Osteoblast (primary cell): ENCODE data around the gene CAB39L. TPM values are rescaled to one million over a fixed set of nuclear protein-coding genes. Genes with fewer than 3 reads are reported as not detected.

Source experiments
- DNase-seq: peaks from one replicate; pipeline ENCODE4 v3.0.0; 2011; ENCODE audit warnings: low spot score, mixed read lengths; ENCODE audit not compliant: insufficient read length; ENCODE audit errors: missing footprints
- H2AFZ ChIP-seq: 2 replicates; pipeline ENCODE4 v1.6.0; 2011; ENCODE audit warnings: mild to moderate bottlenecking, low read length
- H3K27ac ChIP-seq: 2 replicates; pipeline ENCODE4 v1.5.1; 2011; ENCODE audit warnings: mild to moderate bottlenecking, low read depth, low read length, moderate library complexity
- H3K27me3 ChIP-seq: 2 replicates; pipeline ENCODE4 v1.6.0; 2012; ENCODE audit warnings: mild to moderate bottlenecking, control low read depth, inconsistent platforms, low read length, moderate library complexity; ENCODE audit not compliant: insufficient read depth
- H3K36me3 ChIP-seq: 2 replicates; pipeline ENCODE4 v1.5.1; 2011; ENCODE audit warnings: mild to moderate bottlenecking, low read length, control low read depth, moderate library complexity; ENCODE audit not compliant: insufficient read depth
- H3K4me1 ChIP-seq: 2 replicates; pipeline ENCODE4 v1.5.1; 2011; ENCODE audit warnings: mild to moderate bottlenecking, low read length, control low read depth, moderate library complexity; ENCODE audit not compliant: insufficient read depth
- H3K4me2 ChIP-seq: 2 replicates; pipeline ENCODE4 v1.6.0; 2011; ENCODE audit warnings: mild to moderate bottlenecking, low read length; ENCODE audit not compliant: insufficient read depth
- H3K4me3 ChIP-seq: fragments of 200-600 bp; sonication (generic); 3 replicates; pipeline ENCODE4 v1.5.1; 2012; ENCODE audit warnings: mild to moderate bottlenecking, low read length, inconsistent platforms; ENCODE audit not compliant: insufficient read depth
- H3K79me2 ChIP-seq: 2 replicates; pipeline ENCODE4 v1.6.0; 2012; ENCODE audit warnings: mild to moderate bottlenecking, low read length, control low read depth, inconsistent platforms; ENCODE audit not compliant: insufficient read depth
- H3K9me3 ChIP-seq: 2 replicates; pipeline ENCODE4 v1.5.1; 2011; ENCODE audit warnings: low read depth, low read length, control low read depth
- H4K20me1 ChIP-seq: 2 replicates; pipeline ENCODE4 v1.6.0; 2012; ENCODE audit warnings: mild to moderate bottlenecking, low read length, control low read depth; ENCODE audit not compliant: insufficient read depth
- CTCF ChIP-seq: IDR thresholded peaks from 2 replicates; pipeline ENCODE4 v1.5.1; 2011; ENCODE audit warnings: mild to moderate bottlenecking, low read depth, low read length, moderate library complexity; ENCODE audit errors: extremely low read depth
- total RNA-seq: library from RNA; depleted of rRNA; stranded (reverse); fragments of >200 nt; gene quantifications from 2 replicates; pipeline ENCODE4 v1.2.3, GENCODE V29; 2012

Gene CAB39L
- total RNA-seq, 1 donor, result 12.3 TPM

GRCh38 chr13:49399801-49400472, 43.9 kb downstream of the CAB39L start:
- H3K36me3 ChIP-seq, result no peaks in the 10 kb centered on the region
- no peak overlapping the region for H3K4me3 ChIP-seq
- no peak overlapping the region for H2AFZ ChIP-seq
- DNase-seq, result no peak
- H3K27me3 ChIP-seq, result no peaks in the 10 kb centered on the region
- no peak overlapping the region for H3K27ac ChIP-seq
- no peaks in the 10 kb centered on the region for H4K20me1 ChIP-seq
- no peak for TF ChIP-seq CTCF
- H3K79me2 ChIP-seq, result no peaks in the 10 kb centered on the region
- H3K4me2 ChIP-seq, result no peak overlapping the region
- peaks cover 4% of the 10 kb centered on the region for H3K4me1 ChIP-seq
- H3K9me3 ChIP-seq, result peaks cover 2% of the 10 kb centered on the region

DNA sequence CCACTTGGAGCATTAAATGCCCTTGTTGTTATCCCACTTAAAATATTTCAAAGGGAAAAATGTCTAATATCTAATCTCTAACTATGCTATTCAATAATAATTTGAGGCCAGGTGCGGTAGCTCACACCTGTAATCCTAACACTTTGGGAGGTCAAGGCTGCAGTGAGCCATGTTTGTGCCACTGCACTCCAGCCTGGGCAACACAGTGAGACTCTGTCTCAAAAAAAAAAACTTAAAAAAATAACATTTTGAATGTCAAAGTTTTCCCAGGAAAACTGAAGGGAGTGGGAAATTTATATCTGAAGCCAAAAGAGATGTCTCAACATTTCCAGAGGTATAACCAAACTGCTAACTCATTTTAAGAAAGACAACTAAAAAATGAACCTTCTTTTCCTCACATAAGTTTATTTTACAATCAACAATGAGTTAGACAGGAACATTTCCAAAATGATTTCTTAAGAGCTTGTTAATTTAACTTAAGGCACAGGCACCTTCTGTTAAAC, 47.9 kb downstream of the CAB39L start:
- no peaks in the 10 kb centered on the region for H4K20me1 ChIP-seq
- H3K36me3 ChIP-seq, result no peaks in the 10 kb centered on the region
- H3K4me2 ChIP-seq, result no peak overlapping the region
- no peak for TF ChIP-seq CTCF
- no peak overlapping the region for H3K27ac ChIP-seq
- no peak overlapping the region for H2AFZ ChIP-seq
- H3K79me2 ChIP-seq, result no peaks in the 10 kb centered on the region
- peaks cover 4% of the 10 kb centered on the region for H3K4me1 ChIP-seq
- H3K9me3 ChIP-seq, result no peaks in the 10 kb centered on the region
- H3K27me3 ChIP-seq, result no peaks in the 10 kb centered on the region
- DNase-seq, result no peak
- no peak overlapping the region for H3K4me3 ChIP-seq

GRCh38 chr13:49395451-49395865, 48.4 kb downstream of the CAB39L start:
- no peak overlapping the region for H3K4me2 ChIP-seq
- H3K27ac ChIP-seq, result no peak overlapping the region
- no peaks in the 10 kb centered on the region for H3K79me2 ChIP-seq
- no peaks in the 10 kb centered on the region for H3K9me3 ChIP-seq
- H3K4me1 ChIP-seq, result peaks cover 4% of the 10 kb centered on the region
- H3K36me3 ChIP-seq, result no peaks in the 10 kb centered on the region
- DNase-seq, result peak; percentile 67
- no peak overlapping the region for H3K4me3 ChIP-seq
- no peaks in the 10 kb centered on the region for H3K27me3 ChIP-seq
- H2AFZ ChIP-seq, result no peak overlapping the region
- TF ChIP-seq CTCF, result no peak
- H4K20me1 ChIP-seq, result no peaks in the 10 kb centered on the region

DNA sequence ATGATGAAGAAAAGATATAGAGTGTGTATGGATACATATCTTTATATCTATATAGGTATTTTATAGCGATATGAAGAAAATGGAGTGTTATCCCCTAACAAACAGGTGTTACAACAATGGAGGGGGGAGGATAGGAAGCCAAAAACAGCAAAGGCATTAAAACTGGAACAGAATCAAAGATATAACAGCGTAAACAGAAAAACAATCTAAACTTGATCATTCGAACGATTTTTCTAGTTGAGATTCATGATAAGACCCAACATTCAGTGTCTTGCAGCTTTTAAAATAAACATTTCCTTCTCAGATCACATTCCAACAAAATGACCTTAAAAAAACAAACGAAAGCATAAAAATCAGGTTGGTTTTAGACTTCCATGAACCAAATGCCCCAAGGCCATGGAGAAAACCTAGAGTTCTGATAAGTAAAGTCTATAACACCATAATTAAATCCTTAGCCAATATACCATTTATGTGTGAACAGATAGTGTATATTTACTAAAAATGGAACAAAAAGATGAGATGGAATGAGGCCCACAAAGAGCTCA, 55.7 kb downstream of the CAB39L start:
- no peaks in the 10 kb centered on the region for H4K20me1 ChIP-seq
- H3K4me3 ChIP-seq, result no peak overlapping the region
- no peaks in the 10 kb centered on the region for H3K36me3 ChIP-seq
- H2AFZ ChIP-seq, result no peak overlapping the region
- no peak for DNase-seq
- no peaks in the 10 kb centered on the region for H3K9me3 ChIP-seq
- H3K4me1 ChIP-seq, result no peaks in the 10 kb centered on the region
- TF ChIP-seq CTCF, result no peak
- H3K27ac ChIP-seq, result no peak overlapping the region
- no peak overlapping the region for H3K4me2 ChIP-seq
- H3K79me2 ChIP-seq, result no peaks in the 10 kb centered on the region
- no peaks in the 10 kb centered on the region for H3K27me3 ChIP-seq
